K562 (cell line): Measurements from ENCODE around the gene EPN2. TPM values are rescaled to one million over a fixed set of nuclear protein-coding genes. Genes with fewer than 3 reads are reported as not detected.

Experiments used
- ATAC-seq: fragments of 200-7000 bp; cut with Tn5 transposase; 3 replicates; pipeline ENCODE4 v1.9.1; 2020; ENCODE audit warnings: moderate library complexity
- BruUV-seq: library from RNA; stranded (reverse); fragments of 400-500 nt; replicated peaks from 2 replicates; lab custom pipeline; 2021; lab: Mats Ljungman, UMichigan
- CTCF ChIA-PET: fragments of 300-600 bp; formaldehyde crosslinking; extraction: SDS; loops from one replicate; lab custom pipeline; 2021; ENCODE audit warnings: low intra/inter-chr PET ratio; lab: Yijun Ruan, JAX
- POLR2A ChIA-PET: fragments of 300-600, 350-650 bp; sonication (Branson Sonifier 250); formaldehyde crosslinking; extraction: SDS; loops from one replicate; lab custom pipeline; 2021; ENCODE audit warnings: antibody characterized with exemption, inconsistent platforms; lab: Yijun Ruan, JAX
- DNase-seq, 4 experiments: peaks; one replicate each; pipeline versions ENCODE4 v3.0.0 to v3.0.0-alpha.2; 2011 to 2018; ENCODE audit warnings: low spot score in 3 of 4, mixed read lengths in 3 of 4; ENCODE audit errors: extremely low read depth in 1 of 4
- FAIRE-seq: peaks from 2 replicates; lab custom pipeline; 2011; peaks lifted over from hg19 to GRCh38; lab: Jason Lieb, UNC
- H2AFZ ChIP-seq: 2 replicates; pipeline ENCODE4 v1.6.0; 2011; ENCODE audit warnings: low read depth, low read length, control low read depth, inconsistent platforms
- H3K27ac ChIP-seq: fragments of 200-600 bp; 3 replicates; pipeline ENCODE4 v1.8.0; 2011; ENCODE audit warnings: low read depth, mild to moderate bottlenecking, control low read depth, inconsistent platforms, low read length, moderate library complexity, mixed read lengths; ENCODE audit errors: extremely low read depth
- H3K27me3 ChIP-seq, 2 experiments: fragments of 300-600 bp in 1 of 2; 2 replicates in 1 of 2; 3 replicates in 1 of 2; pipeline versions ENCODE4 v1.6.0 to v1.8.0; 2011; ENCODE audit warnings: inconsistent platforms in 2 of 2, low read length in 2 of 2, mild to moderate bottlenecking in 1 of 2, mixed read lengths in 1 of 2, moderate library complexity in 1 of 2; ENCODE audit not compliant: control insufficient read depth in 2 of 2, insufficient read depth in 2 of 2
- H3K36me3 ChIP-seq: fragments of 300-600 bp; 3 replicates; pipeline ENCODE4 v1.8.0; 2011; ENCODE audit warnings: mild to moderate bottlenecking, low read length, inconsistent platforms; ENCODE audit not compliant: control insufficient read depth, insufficient read depth
- H3K4me1 ChIP-seq, 2 experiments: fragments of 200-600 bp in 1 of 2; replicated peaks in 1 of 2; 2 replicates in 1 of 2; 3 replicates in 1 of 2; pipeline versions ENCODE4 v1.5.1 to v1.8.0; 2011; ENCODE audit warnings: inconsistent platforms in 2 of 2, low read length in 2 of 2, mild to moderate bottlenecking in 1 of 2, mixed read lengths in 1 of 2, moderate library complexity in 1 of 2; ENCODE audit not compliant: control insufficient read depth in 2 of 2, insufficient read depth in 2 of 2
- H3K4me2 ChIP-seq: 2 replicates; pipeline ENCODE4 v1.6.1; 2011; ENCODE audit warnings: low read length, control low read depth, inconsistent platforms, mixed read lengths; ENCODE audit not compliant: insufficient read depth
- H3K4me3 ChIP-seq: fragments of 200-600 bp; sonication (generic), shearing (Covaris generic); 2 replicates; pipeline ENCODE4 v1.5.1; 2016; ENCODE audit warnings: control low read depth, inconsistent platforms
- H3K79me2 ChIP-seq: fragments of 200-600 bp; 3 replicates; pipeline ENCODE4 v1.8.0; 2011; ENCODE audit warnings: low read length, inconsistent platforms; ENCODE audit not compliant: control insufficient read depth, insufficient read depth
- H3K9ac ChIP-seq, 2 experiments: 2 replicates each; pipeline versions ENCODE4 v1.6.0 to v1.6.1; 2011; ENCODE audit warnings: low read depth in 2 of 2, low read length in 2 of 2, control low read depth in 1 of 2, inconsistent platforms in 1 of 2, mild to moderate bottlenecking in 1 of 2, mixed read lengths in 1 of 2; ENCODE audit not compliant: insufficient read depth in 1 of 2
- H3K9me1 ChIP-seq: one replicate; pipeline ENCODE4 v1.6.0; 2011; ENCODE audit warnings: inconsistent platforms, mild to moderate bottlenecking, low read length, moderate library complexity; ENCODE audit not compliant: control insufficient read depth, insufficient read depth
- H3K9me3 ChIP-seq: replicated peaks from 2 replicates; pipeline ENCODE4 v1.5.1; 2011; ENCODE audit warnings: low read depth, low read length, inconsistent platforms; ENCODE audit not compliant: control insufficient read depth, insufficient read depth
- H4K20me1 ChIP-seq: replicated peaks from 2 replicates; pipeline ENCODE4 v1.6.1; 2011; ENCODE audit warnings: low read length, inconsistent platforms, mixed read lengths; ENCODE audit not compliant: control insufficient read depth, insufficient read depth
- ATF1 ChIP-seq, 2 experiments: fragments of 450-650 bp in 1 of 2; IDR thresholded peaks; 2 replicates each; pipeline ENCODE4 v1.6.1; 2016; ENCODE audit warnings: missing compliant biosample characterization in 1 of 2, missing genetic modification characterization in 1 of 2
- DIDO1 ChIP-seq: fragments of 450-650 bp; IDR thresholded peaks from 2 replicates; pipeline ENCODE4 v1.6.1; 2016; ENCODE audit warnings: low read depth, missing biosample characterization, missing genetic modification characterization
- MCM5 ChIP-seq: fragments of 450-650 bp; IDR thresholded peaks from 2 replicates; pipeline ENCODE4 v1.6.1; 2016; ENCODE audit warnings: low read depth
- MEIS2 ChIP-seq: fragments of 450-650 bp; IDR thresholded peaks from 2 replicates; pipeline ENCODE4 v1.6.1; 2014; ENCODE audit warnings: mild to moderate bottlenecking; ENCODE audit not compliant: partially characterized antibody
- RAD51 ChIP-seq: fragments of 450-650 bp; IDR thresholded peaks from 2 replicates; pipeline ENCODE4 v1.7.1; 2016; ENCODE audit warnings: low read depth, mild to moderate bottlenecking, borderline replicate concordance
- SMARCA5 ChIP-seq: fragments of 450-650 bp; IDR thresholded peaks from 2 replicates; pipeline ENCODE4 v1.6.1; 2016
- YY1 ChIP-seq, 3 experiments: IDR thresholded peaks; 2 replicates each; pipeline ENCODE4 v1.6.1; 2011; ENCODE audit warnings: low read length in 2 of 3, mild to moderate bottlenecking in 2 of 3, moderate library complexity in 2 of 3, borderline replicate concordance in 1 of 3, control low read depth in 1 of 3, low read depth in 1 of 3; ENCODE audit not compliant: insufficient read depth in 3 of 3, insufficient replicate concordance in 2 of 3, control insufficient read depth in 1 of 3, insufficient read length in 1 of 3; ENCODE audit errors: extremely low read depth in 1 of 3
- ZNF584 ChIP-seq: fragments of 200-800 bp; sonication (Bioruptor generic); IDR thresholded peaks from 2 replicates; pipeline ENCODE4 v1.6.1; 2016; ENCODE audit warnings: low read depth, mild to moderate bottlenecking, missing genetic modification characterization, missing compliant biosample characterization
- ZNF586 ChIP-seq: fragments of 450-650 bp; formaldehyde crosslinking; conservative IDR thresholded peaks from 2 replicates; pipeline ENCODE4 v1.4.0; 2020; ENCODE audit warnings: mild to moderate bottlenecking, moderate library complexity
- WGBS: fragments of 100-300 bp; shearing (Covaris generic); methylation state at CpG from one replicate; pipeline ENCODE4 v1.1.6; 2016; ENCODE audit warnings: low coverage, mixed read lengths; ENCODE audit not compliant: insufficient coverage; ENCODE audit errors: missing lambda C conversion rate; 5-methylcytosine and 5-hydroxymethylcytosine counted together
- in situ Hi-C: fragments of 300-500 bp; cut with MboI; formaldehyde crosslinking; loops from 4 replicates; pipeline ENCODE4 v1.15.0; 2018; ENCODE audit warnings: inconsistent platforms, mixed read lengths
- intact Hi-C: fragments of 100-400 bp; cut with micrococcal nuclease; formaldehyde crosslinking; loops from 2 replicates; pipeline ENCODE4 v1.14.2; 2022
- polyA plus RNA-seq, 8 experiments: library from polyadenylated mRNA; depleted of rRNA in 4 of 8; stranded (reverse) in 5 of 8; unstranded in 3 of 8; fragments of >200 nt; fragmentation: Nextera tagmentation in 2 of 8; fragmentation: Illumina TruSeq in 1 of 8; extraction: Ambion mirVana in 2 of 8; extraction: Trizol in 1 of 8; gene quantifications; 2 replicates each; pipeline versions ENCODE4 v1.2.1 to v1.2.3, GENCODE V29; 2011 to 2014; ENCODE audit warnings: inconsistent platforms in 1 of 8, missing spikeins in 1 of 8
- total RNA-seq, 7 experiments: library from RNA; depleted of rRNA in 6 of 7; stranded (reverse); fragments of >200 nt in 6 of 7; fragmentation: Illumina TruSeq in 2 of 7; extraction: Trizol in 2 of 7; gene quantifications; 2 replicates each; pipeline versions ENCODE4 v1.2.1 to v1.2.3, GENCODE V29; 2011 to 2021; ENCODE audit warnings: low replicate concordance in 1 of 7
- TF ChIP-seq, protein P1 (sequence below): sonication (generic); formaldehyde crosslinking; IDR thresholded peaks from 2 replicates; pipeline ENCODE4 v1.9.0; 2022; ENCODE audit warnings: mild to moderate bottlenecking, missing genetic modification reagents
- TF ChIP-seq, protein P2 (sequence below), 2 experiments: IDR thresholded peaks in 1 of 2; conservative IDR thresholded peaks in 1 of 2; 2 replicates each; pipeline ENCODE4 v1.6.1; 2016; ENCODE audit warnings: low read depth in 2 of 2, mild to moderate bottlenecking in 1 of 2, missing compliant biosample characterization in 1 of 2, missing genetic modification characterization in 1 of 2, moderate library complexity in 1 of 2
- TF ChIP-seq, protein P3 (sequence below): sonication (generic); formaldehyde crosslinking; IDR thresholded peaks from 2 replicates; pipeline ENCODE4 v1.5.0; 2020; ENCODE audit warnings: missing genetic modification reagents

The EPN2 gene
- total and polyA plus RNA-seq, 9 of the 15 experiments (the other 6 are each of a cell fraction or from before 2014, with no cell fraction given) = 1.0 to 12.9 (median 8.9) TPM

DNA sequence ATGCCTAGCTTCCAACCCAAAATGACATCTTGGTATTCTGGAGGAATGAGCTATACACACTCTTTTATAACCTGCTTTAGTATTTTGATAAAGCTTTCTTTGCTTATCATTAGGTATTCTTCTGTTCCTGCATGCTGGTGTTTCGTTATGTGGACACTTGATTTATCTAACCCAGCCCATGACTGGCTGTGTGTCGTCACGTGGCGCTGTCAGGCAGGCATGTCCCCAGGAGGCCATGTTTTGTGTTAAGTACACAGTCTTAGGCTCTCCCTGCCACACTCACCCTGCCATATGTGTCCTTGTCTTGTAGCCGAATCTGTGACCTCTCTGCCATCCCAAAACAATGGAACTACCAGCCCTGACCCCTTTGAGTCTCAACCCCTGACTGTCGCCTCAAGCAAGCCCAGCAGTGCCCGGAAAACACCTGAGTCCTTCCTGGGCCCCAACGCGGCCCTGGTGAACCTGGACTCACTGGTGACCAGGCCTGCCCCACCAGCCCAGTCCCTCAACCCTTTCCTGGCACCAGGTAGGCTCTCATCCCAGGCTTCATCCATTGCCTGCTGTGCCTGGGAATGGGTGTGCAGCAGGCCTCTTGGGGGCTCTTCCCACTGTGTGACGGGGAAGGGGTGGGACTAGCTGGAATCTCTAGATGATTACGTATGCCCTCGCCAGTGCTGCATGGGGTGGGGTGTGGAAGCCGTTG, 94.5 kb downstream of the EPN2 start:
- no peaks in the 10 kb centered on the region for H3K9me3 ChIP-seq
- DNase-seq = peak; percentile 31 to 55 (median 36)
- FAIRE-seq = no peak
- no peak overlapping the region for H3K4me2 ChIP-seq
- peak; percentile 65; the same call in 2 of the 3 replicates for ATAC-seq
- no peaks in the 10 kb centered on the region for H3K27me3 ChIP-seq
- H3K9ac ChIP-seq = peak overlapping the region in 1 of 2 experiments; percentile 78; a peak in 2 of 4 replicates
- H3K36me3 ChIP-seq = no peaks in the 10 kb centered on the region; the same call in 2 of the 3 replicates
- ChIA-PET POLR2A (interaction anchor here (0.6 to 1.1 kb wide), 2 partner anchors 11 to 15 kb away, joined by 3 read pairs; no protein-coding TSS in a partner anchor), CTCF (interaction anchor here (0.7 kb wide), 1 partner anchor 52 kb away, joined by 4 read pairs; no protein-coding TSS in a partner anchor)
- H3K4me3 ChIP-seq = no peak overlapping the region
- peaks cover 0 to 9% of the 10 kb centered on the region in 2 experiments; a peak in 2 of 5 replicates for H3K4me1 ChIP-seq
- 77% methylated on average over 12 of the region's 13 CpGs for WGBS
- no TSS peak for BruUV-seq
- in situ Hi-C loops (no loop called here), intact Hi-C loops (no loop called here)
- no peaks in the 10 kb centered on the region for H4K20me1 ChIP-seq
- no peaks in the 10 kb centered on the region for H3K79me2 ChIP-seq
- no peaks in the 10 kb centered on the region for H3K9me1 ChIP-seq
- no peak overlapping the region for H2AFZ ChIP-seq
- H3K27ac ChIP-seq = no peak overlapping the region
- peak in 1 of 3 experiments; percentile 25 for TF ChIP-seq YY1 (IDR thresholded peaks at IDR 0.05; ENCODE audit: borderline replicate concordance in 1 of 3, control insufficient read depth in 1 of 3, extremely low read depth in 1 of 3, insufficient read depth in 3 of 3, insufficient read length in 1 of 3, insufficient replicate concordance in 2 of 3, low read depth in 1 of 3, low read length in 2 of 3)
- TF ChIP-seq, protein P1, sequence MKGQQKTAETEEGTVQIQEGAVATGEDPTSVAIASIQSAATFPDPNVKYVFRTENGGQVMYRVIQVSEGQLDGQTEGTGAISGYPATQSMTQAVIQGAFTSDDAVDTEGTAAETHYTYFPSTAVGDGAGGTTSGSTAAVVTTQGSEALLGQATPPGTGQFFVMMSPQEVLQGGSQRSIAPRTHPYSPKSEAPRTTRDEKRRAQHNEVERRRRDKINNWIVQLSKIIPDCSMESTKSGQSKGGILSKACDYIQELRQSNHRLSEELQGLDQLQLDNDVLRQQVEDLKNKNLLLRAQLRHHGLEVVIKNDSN (CRISPR knock-in tag) = peak; percentile 87
- TF ChIP-seq, protein P2, sequence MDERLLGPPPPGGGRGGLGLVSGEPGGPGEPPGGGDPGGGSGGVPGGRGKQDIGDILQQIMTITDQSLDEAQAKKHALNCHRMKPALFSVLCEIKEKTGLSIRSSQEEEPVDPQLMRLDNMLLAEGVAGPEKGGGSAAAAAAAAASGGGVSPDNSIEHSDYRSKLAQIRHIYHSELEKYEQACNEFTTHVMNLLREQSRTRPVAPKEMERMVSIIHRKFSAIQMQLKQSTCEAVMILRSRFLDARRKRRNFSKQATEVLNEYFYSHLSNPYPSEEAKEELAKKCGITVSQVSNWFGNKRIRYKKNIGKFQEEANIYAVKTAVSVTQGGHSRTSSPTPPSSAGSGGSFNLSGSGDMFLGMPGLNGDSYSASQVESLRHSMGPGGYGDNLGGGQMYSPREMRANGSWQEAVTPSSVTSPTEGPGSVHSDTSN (CRISPR knock-in tag; IDR thresholded peaks at IDR 0.05; ENCODE audit: low read depth) = no peak
- TF ChIP-seq, protein P2 (tag; conservative IDR thresholded peaks at IDR 0.05; ENCODE audit: low read depth) = 0 out of 2 replicates have a peak, but pooled peaks have one; percentile 27
- no peak for TF ChIP-seq SMARCA5
- peak; percentile 34 for TF ChIP-seq MEIS2
- no peak for TF ChIP-seq ATF1 (CRISPR knock-in tag; IDR thresholded peaks at IDR 0.05)
- TF ChIP-seq ATF1 (tag; IDR thresholded peaks at IDR 0.05) = no peak
- TF ChIP-seq RAD51 = peak; percentile 47; the same call in 1 of the 2 replicates
- no peak for TF ChIP-seq ZNF586 (CRISPR knock-in tag)
- no peak for TF ChIP-seq DIDO1 (tag)
- TF ChIP-seq, protein P3, sequence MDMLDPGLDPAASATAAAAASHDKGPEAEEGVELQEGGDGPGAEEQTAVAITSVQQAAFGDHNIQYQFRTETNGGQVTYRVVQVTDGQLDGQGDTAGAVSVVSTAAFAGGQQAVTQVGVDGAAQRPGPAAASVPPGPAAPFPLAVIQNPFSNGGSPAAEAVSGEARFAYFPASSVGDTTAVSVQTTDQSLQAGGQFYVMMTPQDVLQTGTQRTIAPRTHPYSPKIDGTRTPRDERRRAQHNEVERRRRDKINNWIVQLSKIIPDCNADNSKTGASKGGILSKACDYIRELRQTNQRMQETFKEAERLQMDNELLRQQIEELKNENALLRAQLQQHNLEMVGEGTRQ (CRISPR knock-in tag) = peak; percentile 82
- no peak for TF ChIP-seq ZNF584 (CRISPR knock-in tag)
- no peak for TF ChIP-seq MCM5
